Measurements from ENCODE around the gene ARMC5. TPM values are rescaled to one million over a fixed set of nuclear protein-coding genes. Genes with fewer than 3 reads are reported as not detected.
A peak's percentile ranks its signal among the peaks of the same experiment; 100 is the strongest.

The ARMC5 gene
- total and polyA plus RNA-seq, 12 donors, result 3.8 to 11.9 (median 6.6) TPM

DNA sequence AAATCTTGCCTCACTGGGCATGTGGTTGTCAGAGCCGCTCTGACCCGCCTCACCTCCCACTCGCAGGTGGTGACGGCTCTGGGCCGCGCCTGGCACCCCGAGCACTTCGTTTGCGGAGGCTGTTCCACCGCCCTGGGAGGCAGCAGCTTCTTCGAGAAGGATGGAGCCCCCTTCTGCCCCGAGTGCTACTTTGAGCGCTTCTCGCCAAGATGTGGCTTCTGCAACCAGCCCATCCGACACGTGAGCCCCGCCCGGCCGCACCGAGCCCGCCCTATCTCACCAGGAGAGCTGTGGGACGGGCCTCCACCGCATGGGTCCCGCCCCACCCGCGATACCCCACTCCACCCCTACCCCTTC is 16.6 kb downstream of the ARMC5 start:
- intact Hi-C loops (cut with DNase I), result no loop called here
- Histone ChIP-seq H3K9me3 (no peaks in the 10 kb centered on the region), H3K4me1 (peaks cover 8 to 43% (median 23%) of the 10 kb centered on the region in 9 donors), H3K27ac (no peak overlapping the region), H3K27me3 (peaks cover 0 to 28% (median 0%) of the 10 kb centered on the region in 7 donors), H3K36me3 (peaks cover 0 to 54% (median 24%) of the 10 kb centered on the region in 9 donors), H3K4me3 (peak overlapping the region in 1 of 10 donors; percentile 54)
- no peak for TF ChIP-seq CTCF (IDR thresholded peaks at IDR 0.05)
- 84 to 89% methylated on average over 25 to 26 of the region's 26 CpGs for WGBS, 2 donors
- DNase-seq (no peak), ATAC-seq (no peak)

- Histone ChIP-seq H3K36me3 (peaks cover 0 to 54% (median 24%) of the 10 kb centered on the region in 9 donors), H3K27ac (peak overlapping the region in 1 of 10 donors; percentile 40), H3K27me3 (peaks cover 0 to 21% (median 0%) of the 10 kb centered on the region in 7 donors), H3K4me3 (peak overlapping the region in 6 of 10 donors; percentile 12 to 54 (median 18)), H3K4me1 (peaks cover 4 to 39% (median 17%) of the 10 kb centered on the region in 9 donors), H3K9me3 (no peaks in the 10 kb centered on the region)
- no peak for TF ChIP-seq CTCF (IDR thresholded peaks at IDR 0.05)
- intact Hi-C loops (cut with DNase I), result no loop called here
- ATAC-seq (peak in 3 of 8 donors; percentile 9 to 14 (median 14)), DNase-seq (peak; percentile 53 to 76)
- WGBS, 2 donors, result 75 to 77% methylated on average over 62 to 68 of the region's 68 CpGs
These were observed 17.3 kb downstream of the ARMC5 start for GRCh38 chr16:31476303-31477219.

DNA sequence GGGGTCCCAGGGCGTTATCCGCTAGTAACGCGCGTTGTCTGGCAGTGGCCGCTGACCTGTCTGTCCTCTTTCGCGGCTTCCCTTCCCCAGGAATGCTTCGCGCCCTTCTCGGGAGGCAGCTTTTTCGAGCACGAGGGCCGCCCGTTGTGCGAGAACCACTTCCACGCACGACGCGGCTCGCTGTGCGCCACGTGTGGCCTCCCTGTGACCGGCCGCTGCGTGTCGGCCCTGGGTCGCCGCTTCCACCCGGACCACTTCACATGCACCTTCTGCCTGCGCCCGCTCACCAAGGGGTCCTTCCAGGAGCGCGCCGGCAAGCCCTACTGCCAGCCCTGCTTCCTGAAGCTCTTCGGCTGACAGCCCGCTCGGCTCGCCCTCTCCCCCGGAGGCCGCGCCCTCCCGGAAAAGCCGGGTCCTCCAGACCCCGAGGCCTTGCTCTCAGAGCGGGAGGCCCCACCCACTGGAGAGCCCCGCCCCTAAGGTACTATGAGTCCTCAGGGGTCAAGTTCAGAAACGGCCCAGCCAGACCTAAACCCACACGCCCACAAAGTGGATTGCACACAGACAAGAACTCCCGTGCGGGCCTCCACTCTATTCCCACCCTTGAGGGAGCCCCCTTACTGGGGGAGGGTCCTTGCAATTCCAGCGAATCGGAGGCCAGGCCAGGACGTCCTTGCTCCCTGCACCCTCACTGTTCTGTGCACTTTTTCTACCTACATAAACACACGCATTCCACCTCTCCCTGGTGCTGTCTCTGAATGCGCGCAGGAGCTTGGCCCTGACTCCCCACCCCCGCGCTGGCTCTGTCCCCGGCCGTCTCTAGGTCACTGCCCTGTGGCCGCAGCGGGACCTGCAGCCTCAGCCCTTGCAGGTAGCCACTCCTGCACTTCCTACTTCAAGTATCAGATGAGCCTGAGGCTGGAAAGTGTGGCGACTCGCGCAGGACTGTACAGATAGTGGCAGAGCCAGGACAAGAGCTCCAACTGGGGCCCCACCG is 18.2 kb downstream of the ARMC5 start:
- no peaks in the 10 kb centered on the region for H3K9me3 ChIP-seq
- peaks cover 0 to 54% (median 24%) of the 10 kb centered on the region in 9 donors for H3K36me3 ChIP-seq
- no peak for DNase-seq

More for the DNA sequence above, 18.2 kb downstream of the ARMC5 start:
- Histone ChIP-seq H3K4me3 (peak overlapping the region in 5 of 10 donors; percentile 15 to 54 (median 20)), H3K27me3 (peaks cover 0 to 12% (median 0%) of the 10 kb centered on the region in 7 donors), H3K4me1 (peaks cover under 1 to 33% (median 14%) of the 10 kb centered on the region in 9 donors), H3K27ac (peak overlapping the region in 1 of 10 donors; percentile 38)
- WGBS, 2 donors, result 76 to 83% methylated on average over 67 of the region's 67 CpGs
- TF ChIP-seq CTCF (IDR thresholded peaks at IDR 0.05), result no peak
- intact Hi-C loops (cut with DNase I), result no loop called here
- ATAC-seq, result no peak
